RPMI8226 (cell line): ENCODE results near the gene RAB40C.

Experiments
- DNase-seq: peaks from one replicate; pipeline ENCODE4 v3.0.0-alpha.2; 2015

RAB40C gene

DNA sequence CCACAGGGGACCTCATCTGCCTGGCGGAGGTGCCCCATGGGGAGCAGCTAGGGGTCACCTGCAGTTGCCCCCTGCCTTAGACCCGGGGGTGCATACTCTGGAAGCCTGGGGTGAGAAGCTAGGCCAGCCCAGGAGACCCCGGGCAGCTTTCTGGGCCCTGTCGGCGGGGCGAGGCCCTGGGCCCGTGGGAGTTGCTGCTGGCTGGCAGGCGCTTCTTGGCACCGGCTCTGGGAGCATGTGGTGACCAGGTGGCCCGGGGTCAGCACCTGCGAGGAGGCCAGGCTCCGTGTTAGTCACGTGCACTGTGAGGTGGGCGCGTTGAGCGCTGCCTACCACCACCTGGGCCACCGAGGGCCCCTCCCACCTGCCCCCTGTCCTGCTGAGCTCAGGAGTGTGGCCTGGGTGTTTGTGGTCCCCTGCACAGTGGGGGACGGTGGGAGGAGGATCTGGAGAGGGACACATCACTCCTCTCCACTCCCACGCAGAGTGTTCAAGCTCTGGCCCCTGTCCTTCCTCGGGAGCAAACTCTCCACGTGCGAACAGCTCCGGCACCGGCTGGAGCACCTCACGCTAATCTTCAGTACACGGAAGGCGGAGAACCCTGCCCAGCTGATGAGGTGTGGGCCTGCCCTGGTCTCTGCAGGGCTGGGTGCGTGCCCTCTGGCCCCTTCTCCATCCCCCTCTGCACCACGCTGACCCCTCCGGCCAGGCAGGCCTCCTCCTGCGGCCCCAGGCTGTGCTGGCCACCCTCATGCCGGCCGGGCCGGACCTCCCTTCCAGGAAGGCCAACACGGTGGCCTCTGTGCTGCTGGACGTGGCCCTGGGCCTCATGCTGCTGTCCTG is 14.3 kb upstream of the RAB40C start:
- DNase-seq = no peak

DNA sequence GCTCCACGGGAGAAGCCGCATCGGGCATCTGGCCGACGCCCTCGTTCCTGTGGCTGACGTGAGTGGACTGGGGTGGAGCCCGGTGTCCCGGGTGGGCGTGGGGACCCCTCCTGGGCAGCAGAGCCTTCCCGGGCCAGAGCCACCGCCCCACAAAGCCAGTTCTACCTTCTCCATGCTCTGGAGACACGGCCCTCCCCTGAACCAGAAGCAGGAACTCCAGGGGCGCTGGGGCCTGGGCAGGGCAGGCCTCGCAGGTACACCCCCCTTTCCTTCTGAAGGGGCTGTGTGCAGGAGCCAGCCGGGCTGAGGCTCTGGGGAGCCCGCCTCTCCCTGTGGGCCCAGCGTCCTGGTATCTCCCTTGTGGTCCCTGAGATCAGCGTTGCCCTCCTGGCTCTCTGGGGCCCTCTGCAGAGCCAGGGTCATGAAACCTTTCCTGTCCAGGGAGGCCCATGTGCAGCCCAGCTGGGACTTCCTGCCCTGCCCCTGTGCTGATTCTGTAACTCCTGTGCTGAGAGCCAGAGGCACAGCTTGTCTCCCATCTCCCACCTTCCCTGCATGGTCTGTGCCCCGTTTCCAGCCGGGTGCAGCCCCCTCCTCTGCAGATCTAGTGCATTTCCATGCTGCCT is 13.6 kb upstream of the RAB40C start:
- no peak for DNase-seq

DNA sequence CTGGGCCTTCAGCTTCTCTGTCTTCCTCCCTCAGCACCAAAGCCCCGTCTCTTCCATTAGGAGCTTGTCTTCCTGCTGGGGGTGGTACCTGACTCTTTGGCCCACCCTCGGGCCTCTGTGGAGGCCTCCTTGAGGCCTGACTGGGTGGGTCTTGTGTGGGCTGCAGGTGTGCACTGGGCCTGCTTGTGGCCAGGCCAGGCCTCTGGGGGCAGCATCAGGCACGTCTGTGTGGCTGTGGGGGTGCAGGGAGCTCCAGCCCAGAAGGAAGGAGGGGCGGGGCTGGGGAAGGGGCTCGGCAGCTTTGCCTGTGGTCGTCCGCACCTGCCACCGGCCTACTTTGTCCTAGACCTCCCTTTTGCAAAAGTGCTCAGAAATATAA is 13.1 kb upstream of the RAB40C start:
- DNase-seq = no peak

DNA sequence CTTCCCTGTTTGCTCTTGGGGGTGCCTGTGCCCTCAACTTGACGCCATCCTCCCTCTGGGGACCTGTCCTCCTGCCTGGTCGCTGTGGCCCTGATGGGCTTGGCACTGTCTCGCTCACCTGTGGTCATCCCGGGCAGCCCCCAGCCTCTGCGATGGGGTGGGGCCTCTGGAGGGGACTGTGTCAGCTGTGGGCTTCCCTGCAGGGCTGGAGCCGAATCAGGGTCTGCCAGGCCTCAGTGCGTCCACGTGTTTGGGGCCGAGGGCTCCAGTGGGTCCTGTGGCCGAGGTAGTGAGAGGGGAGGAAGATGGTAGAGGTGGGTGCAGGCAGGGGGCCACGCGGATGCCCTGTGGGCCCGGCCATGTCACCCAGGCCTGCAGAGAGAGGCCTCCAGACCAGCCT is 12.1 kb upstream of the RAB40C start:
- no peak for DNase-seq

DNA sequence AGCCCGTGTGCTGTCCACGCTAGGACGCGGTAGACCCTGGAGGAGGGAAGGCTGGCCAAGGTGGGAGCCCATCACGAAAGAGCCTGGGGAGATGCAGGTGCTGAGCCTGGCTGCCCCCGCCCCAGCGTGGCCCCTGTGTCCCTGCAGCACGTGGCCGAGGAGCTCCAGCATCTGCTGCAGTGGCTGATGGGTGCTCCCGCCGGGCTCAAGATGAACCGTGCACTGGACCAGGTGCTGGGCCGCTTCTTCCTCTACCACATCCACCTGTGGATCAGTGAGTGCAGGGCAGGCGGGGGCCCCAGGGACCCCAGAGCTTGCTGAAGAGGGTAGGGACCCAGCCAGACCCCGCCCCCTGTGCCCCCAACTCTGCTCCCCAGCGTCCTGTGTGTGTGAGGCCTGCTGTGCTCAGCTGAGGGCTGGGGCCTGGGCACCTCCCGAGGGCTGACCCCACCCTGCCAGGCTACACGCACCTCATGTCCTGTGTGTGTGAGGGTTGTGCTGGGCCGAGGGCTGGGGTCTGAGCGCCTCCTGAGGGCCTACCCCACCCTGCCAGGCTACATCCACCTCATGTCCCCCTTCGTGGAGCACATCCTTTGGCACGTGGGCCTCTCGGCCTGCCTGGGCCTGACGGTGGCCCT is 11.5 kb upstream of the RAB40C start:
- DNase-seq = no peak

DNA sequence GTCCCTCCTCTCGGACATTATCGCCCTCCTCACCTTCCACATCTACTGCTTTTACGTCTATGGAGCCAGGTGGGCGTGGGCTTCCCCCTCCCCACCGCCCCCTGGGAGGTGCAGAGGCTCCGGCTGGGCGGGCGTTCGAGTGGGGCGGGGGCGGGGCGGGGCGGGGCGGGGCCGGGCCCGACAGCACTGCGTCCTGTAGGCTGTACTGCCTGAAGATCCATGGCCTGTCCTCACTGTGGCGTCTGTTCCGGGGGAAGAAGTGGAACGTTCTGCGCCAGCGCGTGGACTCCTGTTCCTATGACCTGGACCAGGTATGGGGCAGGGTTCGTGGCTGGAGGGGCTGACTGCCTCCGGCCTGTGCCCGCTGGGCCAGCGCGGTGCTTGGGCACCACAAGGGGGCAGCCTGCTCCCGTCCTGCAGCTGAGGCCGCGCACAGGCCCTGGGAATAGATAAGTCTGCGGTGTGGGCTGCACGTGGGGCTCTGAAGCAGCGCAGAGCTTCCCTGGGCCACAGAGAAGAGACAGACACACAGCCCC is 10.9 kb upstream of the RAB40C start:
- peak; percentile 90 for DNase-seq

DNA sequence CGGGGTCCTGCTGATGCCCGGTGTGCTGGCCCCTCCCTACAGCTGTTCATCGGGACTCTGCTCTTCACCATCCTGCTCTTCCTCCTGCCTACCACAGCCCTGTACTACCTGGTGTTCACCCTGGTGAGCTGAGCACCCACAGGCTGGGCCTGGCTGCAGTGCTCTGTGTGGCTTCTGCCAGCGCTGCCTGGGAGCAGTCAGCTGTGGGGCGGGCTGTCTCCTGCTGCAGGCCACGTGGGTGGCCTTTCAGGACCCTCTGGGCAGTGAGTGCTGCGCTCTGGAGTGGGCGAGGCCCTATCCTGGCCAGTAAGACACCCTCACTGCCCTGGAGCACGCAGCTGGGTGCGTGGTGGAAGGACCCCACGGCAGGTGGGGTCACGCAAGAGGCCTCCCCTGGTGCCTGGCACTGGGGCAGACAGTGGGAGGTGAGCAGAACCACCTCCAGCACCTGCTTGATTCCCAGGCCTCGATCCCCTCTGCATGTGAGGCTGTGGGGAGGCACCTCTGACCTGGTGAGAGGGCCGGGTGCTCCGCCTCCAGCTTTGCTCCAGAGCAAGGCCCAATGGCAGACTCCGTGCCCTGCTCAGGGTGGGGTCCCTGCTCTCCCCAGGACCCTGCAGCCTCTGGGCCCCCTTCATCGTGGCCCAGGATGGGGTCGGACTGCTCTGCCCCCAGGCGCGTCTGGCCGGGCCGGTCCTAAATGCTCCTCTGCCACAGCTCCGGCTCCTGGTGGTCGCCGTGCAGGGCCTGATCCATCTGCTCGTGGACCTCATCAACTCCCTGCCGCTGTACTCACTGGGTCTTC is 9.5 kb upstream of the RAB40C start:
- DNase-seq = no peak

DNA sequence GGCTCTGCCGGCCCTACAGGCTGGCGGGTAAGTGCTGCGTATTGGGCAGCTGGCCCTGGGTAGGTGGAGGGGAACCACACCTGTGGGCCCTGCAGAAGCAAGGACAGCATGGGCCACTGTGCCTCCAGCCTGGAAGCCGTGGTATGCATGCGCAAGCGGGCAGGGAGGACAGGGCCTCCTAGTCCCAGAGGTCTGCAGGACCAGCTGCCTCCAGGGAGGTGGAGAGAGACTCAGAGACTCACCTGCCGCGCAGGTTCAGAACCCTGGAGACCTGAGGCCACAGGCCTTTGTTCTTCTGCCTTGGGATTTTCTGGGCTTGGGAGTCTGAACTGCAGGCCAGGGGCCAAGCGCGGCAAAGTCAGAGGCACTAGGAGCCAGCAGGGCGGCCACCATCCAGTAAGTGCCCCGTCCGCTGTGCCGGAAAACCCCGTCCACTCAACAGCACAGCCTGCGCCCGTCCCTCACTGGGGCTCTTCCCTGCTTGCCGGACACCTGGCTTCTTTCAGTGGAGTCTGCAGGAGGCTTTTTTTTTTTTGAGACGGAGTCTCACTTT is 8.8 kb upstream of the RAB40C start:
- DNase-seq = no peak

DNA sequence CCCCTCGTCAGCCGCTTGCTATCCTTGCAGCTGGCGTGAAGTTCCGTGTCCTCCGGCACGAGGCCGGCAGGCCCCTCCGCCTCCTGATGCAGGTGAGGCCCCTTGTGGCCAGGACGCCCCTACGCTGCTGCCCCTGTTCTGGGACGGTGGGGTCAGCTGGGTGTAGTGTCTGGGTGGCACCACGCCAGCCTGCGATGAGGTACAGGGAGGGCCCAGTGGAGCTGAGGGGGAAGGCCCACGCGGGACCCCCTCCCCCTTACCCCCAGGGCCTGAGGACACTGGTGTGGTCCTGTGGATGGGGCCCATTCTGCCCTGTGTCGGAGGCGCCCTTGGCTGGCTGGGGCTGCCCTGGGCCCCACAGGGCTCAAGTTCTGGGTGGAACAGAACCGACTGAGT is 7.7 kb upstream of the RAB40C start:
- DNase-seq = no peak

DNA sequence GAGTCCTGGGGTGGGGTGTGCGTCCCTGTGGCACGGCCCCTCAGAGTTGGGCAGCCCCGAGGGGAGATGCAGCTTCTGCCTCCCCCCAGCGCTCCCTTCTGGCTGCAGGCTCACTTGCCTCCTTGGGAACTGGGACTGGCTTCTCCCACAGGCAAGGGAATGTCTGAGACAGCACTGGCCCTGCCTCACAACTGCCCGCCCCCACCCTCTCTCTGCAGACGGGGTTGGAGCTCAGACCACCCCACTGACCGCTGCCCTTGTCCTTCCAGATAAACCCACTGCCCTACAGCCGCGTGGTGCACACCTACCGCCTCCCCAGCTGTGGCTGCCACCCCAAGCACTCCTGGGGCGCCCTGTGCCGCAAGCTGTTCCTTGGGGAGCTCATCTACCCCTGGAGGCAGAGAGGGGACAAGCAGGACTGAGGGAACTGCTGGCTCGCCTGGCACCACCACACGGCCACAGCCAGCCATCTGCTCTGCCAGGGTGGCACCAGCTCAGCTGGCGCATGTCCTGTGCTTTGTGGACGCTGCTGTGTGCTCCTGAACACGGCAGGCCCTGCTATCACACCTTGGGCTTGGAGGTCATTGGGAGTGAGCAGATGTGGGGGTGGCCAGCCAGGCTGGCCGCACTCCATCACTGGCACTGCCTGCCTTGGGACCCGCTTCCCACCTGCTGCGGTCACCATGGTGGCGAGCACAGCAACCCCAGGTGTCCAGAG is 7.1 kb upstream of the RAB40C start:
- peak; percentile 49 for DNase-seq

DNA sequence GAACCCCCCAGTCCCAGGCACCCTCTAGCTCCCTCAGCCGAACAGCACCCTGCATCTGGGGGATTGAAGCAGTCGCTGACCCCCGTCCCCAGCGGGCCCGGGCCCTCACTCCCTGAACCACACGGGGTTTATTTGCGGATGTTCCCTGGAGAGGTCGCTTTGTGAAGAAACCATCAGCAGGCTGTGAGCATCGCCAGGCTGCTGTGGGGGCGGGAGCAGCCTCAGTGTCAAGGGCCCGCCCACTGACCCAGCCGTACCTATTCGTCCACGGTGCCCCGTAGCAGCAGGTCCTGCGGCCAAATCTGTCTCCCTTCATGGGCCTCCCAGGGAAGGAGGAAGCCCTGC is 6.4 kb upstream of the RAB40C start:
- DNase-seq = peak; percentile 8

DNA sequence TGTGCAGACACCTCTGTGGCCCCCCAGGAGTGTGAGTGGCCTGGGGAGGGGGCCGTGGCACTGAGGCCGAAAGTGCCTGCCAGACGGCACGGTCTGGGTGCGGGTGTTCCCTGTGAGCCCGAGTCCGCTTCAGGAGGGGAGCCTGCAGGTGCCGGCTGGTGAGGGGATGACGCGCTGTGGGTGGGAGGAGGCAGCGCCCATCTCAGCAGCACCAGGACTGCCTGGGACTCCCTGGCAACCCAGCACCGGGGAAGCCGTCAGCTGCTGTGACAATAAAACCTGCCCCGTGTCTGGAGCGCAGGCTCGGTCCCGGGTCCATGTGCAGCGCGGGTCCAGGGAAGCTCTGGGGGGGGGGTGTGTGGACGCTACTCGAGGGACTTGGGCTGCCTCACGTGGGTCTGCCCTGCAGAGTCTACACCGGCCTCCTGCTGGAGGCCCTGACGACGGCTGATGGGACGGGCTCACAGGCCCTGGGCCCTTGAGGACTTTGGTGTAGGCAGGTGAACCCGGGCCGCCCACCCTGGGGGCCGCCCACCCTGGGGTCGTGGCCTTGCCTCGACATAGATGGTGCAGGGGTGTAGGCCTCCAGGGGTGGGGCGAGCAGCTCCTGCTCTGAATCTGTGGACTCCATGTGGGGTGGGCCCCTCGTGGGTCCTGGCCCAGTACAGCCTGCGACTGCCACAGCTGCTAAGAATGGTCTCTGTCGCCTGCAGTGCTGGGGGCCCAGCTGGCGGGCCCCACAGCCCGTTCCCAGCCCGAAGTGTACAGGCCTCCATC is 5.9 kb upstream of the RAB40C start:
- DNase-seq = peak; percentile 3

DNA sequence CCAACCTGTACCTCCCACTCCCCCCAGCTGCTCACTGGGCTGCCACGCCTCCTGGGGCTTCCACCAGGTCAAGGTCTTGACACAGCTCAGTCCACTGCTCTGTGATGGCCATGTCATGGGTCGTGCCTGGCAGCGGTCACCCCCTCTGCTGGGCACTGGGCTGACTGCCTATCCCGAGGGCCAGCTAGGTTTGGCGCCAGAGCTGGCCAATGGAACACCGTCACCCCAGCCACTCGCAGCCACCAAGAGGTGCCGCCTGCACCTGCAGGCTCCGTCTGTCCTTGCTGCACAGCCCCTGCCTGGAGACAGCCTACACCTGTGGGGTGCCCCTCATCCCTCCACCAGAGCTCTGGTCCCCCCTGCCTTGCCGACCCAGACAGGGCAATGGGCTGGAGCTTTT is 4.5 kb upstream of the RAB40C start:
- peak; percentile 65 for DNase-seq

DNA sequence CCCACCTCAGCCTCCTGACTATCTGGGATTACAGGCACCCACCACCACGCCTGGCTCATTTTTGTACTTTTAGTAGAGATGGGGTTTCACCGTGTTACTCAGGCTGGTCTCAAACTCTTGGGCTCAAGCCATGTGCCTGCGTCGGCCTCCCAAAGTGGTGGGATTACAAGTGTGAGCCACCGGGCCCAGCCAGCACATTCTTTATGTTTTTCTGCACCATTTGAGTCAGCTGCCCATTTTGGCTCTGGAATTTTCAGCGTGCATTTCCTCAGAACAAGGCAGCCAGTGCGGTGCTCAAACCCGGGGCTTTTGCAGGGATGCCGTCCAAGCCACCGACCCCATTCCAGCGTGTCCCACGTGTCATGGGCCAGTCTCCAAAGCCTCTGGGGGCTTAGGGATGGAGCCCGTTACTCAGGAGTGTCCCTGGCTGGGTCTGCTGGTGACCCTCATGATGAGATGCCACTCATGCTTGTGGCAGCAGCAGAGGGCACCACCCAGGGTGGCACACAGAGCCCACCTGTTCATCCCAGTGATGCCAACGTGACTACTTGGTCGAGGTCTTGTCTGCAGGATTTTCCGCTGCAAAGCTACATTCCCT is 3.7 kb upstream of the RAB40C start:
- no peak for DNase-seq

DNA sequence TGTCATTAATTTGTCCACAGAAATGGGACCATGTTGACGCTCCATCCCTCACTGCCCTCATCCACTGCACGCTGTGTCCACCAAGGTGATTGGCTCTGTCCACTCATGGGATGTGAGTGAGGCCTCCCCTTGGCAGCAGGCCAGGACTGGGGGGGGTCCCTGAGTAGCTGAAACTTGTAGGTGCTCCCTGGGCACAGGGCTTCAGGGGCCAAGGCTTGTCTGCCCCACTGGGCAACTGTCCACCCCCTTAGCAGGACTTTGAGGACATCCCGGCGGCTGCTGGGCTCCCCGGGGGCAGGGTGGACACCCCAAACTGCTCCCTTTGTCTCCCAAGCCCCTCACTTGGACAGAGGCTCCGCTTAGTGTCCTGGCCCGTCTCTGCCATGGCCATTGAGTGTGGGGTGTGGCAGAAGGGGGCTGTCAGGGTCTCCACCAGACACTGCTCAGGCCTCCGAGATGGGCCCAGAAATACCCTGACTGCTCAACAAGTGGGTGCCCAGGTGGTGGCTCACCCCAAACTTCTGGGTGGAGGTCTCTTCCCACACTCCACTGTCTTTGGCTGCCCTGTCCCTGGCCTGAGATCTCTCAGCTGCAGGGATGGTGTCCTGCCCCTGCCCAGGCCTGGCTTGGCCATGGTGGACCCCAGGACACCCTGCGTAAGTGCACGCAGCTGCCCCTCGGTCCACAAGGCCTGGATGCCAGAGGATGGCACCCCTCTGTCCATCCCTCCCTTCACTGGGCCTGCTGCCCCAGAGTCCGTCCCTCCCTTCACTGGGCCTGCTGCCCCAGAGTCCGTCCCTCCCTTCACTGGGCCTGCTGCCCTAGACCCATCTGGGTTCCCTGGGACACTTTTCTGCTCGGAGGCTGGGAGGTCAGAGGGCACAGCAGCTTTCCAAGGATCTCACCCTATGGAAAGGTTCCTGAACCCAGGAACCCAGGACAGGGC is 2.9 kb upstream of the RAB40C start:
- no peak for DNase-seq

DNA sequence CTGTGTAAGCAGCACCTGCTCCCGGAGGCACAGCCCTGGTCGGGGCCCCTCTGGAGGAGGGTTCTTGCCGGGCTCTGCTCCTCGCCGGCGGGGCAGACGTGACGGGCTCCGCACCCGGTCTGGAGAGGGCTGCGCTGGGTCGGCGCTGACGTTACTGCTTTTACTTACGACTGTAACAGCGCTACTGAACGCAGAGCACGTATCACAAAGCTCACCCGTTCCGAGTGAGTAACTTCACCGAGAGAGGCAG is 1.3 kb upstream of the RAB40C start:
- DNase-seq = peak; percentile 70

DNA sequence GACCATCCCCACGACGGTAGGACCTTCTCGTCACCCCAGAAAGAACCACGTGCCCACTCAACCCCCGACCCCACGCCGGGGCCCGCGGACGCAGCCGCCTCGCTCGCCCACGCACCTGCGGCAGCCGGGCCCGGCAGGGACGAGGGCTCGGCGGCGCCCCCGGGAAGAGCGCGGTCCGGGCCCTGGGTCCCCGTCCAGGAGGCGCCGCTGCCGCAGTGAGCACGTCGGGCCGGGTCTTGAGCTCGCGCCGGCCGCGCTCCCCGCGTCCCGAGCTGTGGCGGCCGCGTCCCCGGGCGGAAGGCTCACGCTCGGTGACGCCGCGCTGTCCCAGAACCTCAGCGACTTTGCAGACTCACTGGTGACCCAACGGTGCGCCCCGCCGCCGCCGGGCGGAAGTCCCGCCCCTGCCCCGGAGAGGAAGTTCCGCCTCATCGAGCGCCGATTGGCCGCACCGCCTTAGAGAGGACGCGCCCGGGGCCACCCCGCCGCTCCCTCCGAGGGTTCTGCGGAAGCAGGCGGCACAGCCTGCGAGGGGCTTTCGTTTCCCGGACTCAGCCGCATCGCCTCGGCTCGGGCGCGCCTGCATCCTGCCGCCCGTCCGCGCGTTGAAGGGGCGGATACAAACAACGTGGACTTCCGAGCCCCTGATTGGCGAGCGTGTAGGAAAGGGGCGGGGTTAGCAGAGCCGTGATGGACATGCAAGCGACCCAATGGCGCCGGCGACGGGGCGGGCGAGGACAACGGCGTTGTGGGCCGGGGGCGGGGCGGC is 793 bp upstream of the RAB40C start:
- DNase-seq = peak; percentile 98

DNA sequence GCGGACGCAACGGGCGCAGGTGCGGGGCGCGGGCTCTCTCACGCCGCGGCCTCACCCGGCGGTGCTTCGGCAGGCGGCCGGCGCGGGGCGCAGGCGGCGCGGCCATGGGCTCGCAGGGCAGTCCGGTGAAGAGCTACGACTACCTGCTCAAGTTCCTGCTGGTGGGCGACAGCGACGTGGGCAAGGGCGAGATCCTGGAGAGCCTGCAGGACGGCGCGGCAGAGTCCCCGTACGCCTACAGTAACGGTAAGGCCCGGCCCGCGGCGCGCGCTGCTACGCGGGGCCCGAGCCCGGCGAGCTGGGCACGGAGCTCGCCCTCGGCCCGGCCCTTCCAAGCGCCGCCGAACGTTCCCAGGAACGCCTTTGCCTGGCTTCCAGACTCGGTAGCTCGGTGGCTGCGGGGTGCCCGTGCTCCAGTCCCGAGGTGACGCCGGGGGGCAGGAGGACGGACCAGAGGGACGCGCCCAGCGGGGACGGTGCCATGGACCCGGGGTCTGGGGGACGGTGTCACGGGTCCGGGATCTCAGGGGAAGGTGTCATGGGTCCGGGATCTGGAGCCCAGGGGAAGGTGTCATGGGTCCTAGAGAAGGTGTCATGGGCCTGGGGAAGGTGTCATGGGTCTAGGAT is 435 bp downstream of the RAB40C start:
- DNase-seq = no peak

DNA sequence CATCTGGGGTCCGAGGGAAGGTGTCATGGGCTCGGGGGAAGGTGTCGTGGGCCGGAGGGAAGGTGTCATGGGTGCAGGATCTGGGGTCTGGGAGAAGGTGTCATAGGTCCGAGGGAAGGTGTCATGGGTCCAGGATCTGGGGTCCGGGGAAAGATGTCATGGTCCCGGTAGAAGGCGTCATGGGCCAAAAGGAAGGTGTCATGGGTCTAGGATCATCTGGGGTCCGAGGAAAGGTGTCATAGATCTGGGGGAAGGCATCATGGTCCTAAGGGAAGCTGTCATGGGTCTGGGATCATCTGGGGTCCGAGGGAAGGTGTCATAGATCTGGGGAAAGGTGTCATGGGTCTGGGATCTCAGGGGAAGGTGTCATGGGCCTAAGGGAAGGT is 942 bp downstream of the RAB40C start:
- no peak for DNase-seq
